HG03469 (cell line): ENCODE results near the gene SULT6B1.
A peak's percentile ranks its signal among the peaks of the same experiment; 100 is the strongest.
"Not testable (repeated sequence)": the region's sequence is repeated elsewhere in the genome, so short reads cannot be mapped to it uniquely, and the experiment has no call there.

Source experiments
- ATAC-seq: cut with Tn5 transposase; IDR thresholded peaks from one replicate; pipeline ENCODE4 v1.9.1; 2021; ENCODE audit warnings: mild to moderate bottlenecking, moderate library complexity, moderate number of reproducible peaks; ENCODE audit not compliant: unreplicated experiment

SULT6B1 gene

GRCh38 chr2:37196320-37197195 lies 8.1 kb upstream of the SULT6B1 start, which contains the start of gene CEBPZOS:
Gene CEBPZOS (plus strand): TSS chr2:37196496. CDS start chr2:37199705, 3,209 bp downstream.
- peak; percentile 47 for ATAC-seq

- ATAC-seq, result not testable (repeated sequence)
Measured at GRCh38 chr2:37195862-37196319, 7.4 kb upstream of the SULT6B1 start.

- no peak for ATAC-seq
Measured at GRCh38 chr2:37192551-37192950, 4.1 kb upstream of the SULT6B1 start.

GRCh38 chr2:37191747-37192146 lies 3.3 kb upstream of the SULT6B1 start:
- ATAC-seq, result no peak

GRCh38 chr2:37191253-37191652 lies 2.8 kb upstream of the SULT6B1 start:
- no peak for ATAC-seq

GRCh38 chr2:37190290-37190689 lies 1.8 kb upstream of the SULT6B1 start:
- ATAC-seq, result no peak

GRCh38 chr2:37189452-37190153 lies 1.1 kb upstream of the SULT6B1 start:
- no peak for ATAC-seq

GRCh38 chr2:37181726-37182684 lies 6.5 kb downstream of the SULT6B1 start:
- ATAC-seq, result no peak

GRCh38 chr2:37180640-37181039 lies 7.8 kb downstream of the SULT6B1 start:
- ATAC-seq, result no peak

GRCh38 chr2:37180006-37180639 lies 8.3 kb downstream of the SULT6B1 start:
- ATAC-seq, result no peak

GRCh38 chr2:37173741-37174140 lies 14.7 kb downstream of the SULT6B1 start:
- ATAC-seq, result no peak

GRCh38 chr2:37171624-37171950 lies 16.9 kb downstream of the SULT6B1 start:
- no peak for ATAC-seq

GRCh38 chr2:37168217-37168981 lies 20.1 kb downstream of the SULT6B1 start:
- ATAC-seq, result no peak

GRCh38 chr2:37167636-37168180 lies 20.8 kb downstream of the SULT6B1 start:
- no peak for ATAC-seq

GRCh38 chr2:37164757-37165156 lies 23.7 kb downstream of the SULT6B1 start:
- ATAC-seq, result no peak

- ATAC-seq, result peak; percentile 63
Measured at GRCh38 chr2:37156857-37157714, 31.4 kb downstream of the SULT6B1 start, which contains the start of gene EIF2AK2. Gene EIF2AK2 (minus strand): TSS chr2:37156980. CDS start chr2:37147806, 9,174 bp downstream.

- ATAC-seq, result no peak
Measured at GRCh38 chr2:37156071-37156856, 32.2 kb downstream of the SULT6B1 start.
